Measurements from ENCODE around the gene TTN.
"Not testable (repeated sequence)": the region's sequence is repeated elsewhere in the genome, so short reads cannot be mapped to it uniquely, and the experiment has no call there.

Gene TTN

DNA sequence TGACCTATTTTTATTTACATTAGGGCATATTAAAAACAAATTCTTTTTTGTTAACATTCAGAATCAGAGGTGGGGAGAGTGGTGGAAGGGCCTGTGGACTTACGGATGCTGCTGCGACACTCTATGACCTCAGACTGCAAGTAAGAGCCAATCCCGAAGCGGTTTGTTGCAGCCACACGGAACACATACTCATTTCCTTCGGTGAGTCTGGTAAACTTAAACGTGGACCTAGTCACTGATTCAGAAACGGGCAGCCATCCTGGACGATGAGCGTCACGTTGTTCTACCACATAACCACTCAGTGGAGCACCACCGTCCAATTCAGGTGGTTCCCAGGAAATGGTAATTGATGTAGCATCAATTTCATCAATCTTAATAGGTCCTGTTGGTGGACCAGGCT, 265.1 kb downstream of the TTN start:
- in situ Hi-C loops (cut with MboI; ENCODE audit: low sequenced_read_pairs) = no loop called here

DNA sequence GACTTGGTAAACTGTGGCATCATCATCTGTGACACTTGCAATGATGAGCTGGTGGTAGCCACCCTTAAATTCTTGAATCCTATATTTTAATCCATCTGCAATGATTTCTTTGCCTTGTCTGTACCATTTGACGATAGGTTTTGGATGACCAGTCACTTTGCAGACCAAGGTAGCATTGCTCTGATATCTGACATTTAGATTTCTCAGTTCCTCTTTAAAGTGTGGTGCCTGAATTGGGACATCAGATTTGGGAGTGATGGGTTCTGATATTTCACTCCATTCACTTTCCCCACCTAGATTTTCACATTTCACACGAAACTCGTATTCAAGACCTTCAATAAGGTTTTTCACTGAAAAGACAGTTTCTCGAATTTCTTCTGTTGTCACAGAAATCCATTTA, 271.2 kb downstream of the TTN start:
- in situ Hi-C loops (cut with MboI; ENCODE audit: low sequenced_read_pairs) = no loop called here

DNA sequence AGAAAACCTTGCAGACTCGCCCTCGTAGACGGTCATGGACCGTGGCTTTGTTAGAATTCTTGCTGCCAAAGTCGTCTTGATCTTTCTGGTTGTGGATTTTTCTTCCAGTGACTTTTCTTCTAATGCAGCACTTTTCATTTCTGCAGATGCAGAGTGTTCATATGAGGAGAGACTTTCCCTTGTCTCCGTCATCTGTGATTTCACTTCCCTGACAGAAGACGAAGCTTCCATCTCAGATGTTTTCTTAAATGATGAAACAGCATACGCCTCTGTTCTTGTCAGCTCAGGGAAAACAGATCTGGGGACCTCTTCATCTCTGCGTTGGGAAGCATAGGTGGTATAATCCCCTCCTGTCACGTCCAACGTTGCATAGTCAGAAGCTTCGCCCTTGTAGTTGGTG, 276.1 kb downstream of the TTN start:
- in situ Hi-C loops (cut with MboI; ENCODE audit: low sequenced_read_pairs) = no loop called here

DNA sequence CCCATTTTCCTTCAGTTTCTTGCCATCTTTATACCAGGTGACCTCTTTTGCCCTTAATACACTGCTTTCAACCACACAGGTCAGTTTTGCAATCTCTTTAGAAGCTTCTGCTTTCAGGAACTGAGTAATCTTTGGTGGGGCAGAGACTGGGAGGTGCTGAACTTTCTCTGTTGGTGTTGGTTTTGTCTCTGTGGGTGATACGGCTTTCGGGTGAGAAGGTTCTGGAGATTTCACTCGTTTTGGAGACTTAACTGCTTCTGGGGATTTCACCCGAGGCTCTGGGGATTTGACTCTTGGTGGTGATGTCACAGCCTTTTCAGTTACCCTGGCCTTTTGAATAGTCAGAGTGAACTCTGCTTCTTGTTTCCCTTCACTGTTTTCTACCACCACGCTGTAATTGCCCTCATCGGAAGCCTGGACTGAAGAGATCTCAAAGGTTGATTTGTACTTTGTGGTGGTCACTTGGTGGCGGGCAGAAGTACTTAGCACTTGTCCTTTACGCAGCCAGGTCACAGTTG, 276.5 kb downstream of the TTN start:
- in situ Hi-C loops (cut with MboI; ENCODE audit: low sequenced_read_pairs) = no loop called here

DNA sequence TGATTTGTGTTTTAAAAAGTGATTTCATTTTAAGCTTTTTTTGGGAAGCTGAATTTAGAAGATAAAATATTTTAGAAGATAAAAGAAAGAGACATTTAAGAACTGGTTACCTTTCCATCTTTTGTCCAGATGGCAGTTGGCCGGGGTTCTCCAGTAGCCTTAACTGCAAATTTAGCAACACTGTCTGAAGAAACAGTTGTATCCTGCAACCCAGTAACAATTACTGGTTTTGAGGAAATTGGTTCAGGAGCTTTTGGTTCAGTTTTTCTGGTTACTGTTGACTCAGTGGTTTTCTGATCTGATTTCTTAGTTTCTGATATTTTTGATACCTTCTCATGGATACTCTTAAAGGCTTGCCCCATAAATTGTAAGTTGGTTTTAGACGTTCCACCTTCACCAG, 277.1 kb downstream of the TTN start:
- in situ Hi-C loops (cut with MboI; ENCODE audit: low sequenced_read_pairs) = no loop called here

- in situ Hi-C loops (cut with MboI; ENCODE audit: low sequenced_read_pairs) = no loop called here
These were observed 278.0 kb downstream of the TTN start for GRCh38 chr2:178529194-178529593.

GRCh38 chr2:178528647-178529046, 278.6 kb downstream of the TTN start:
- in situ Hi-C loops (cut with MboI; ENCODE audit: low sequenced_read_pairs) = no loop called here

GRCh38 chr2:178527592-178527991, 279.6 kb downstream of the TTN start:
- in situ Hi-C loops (cut with MboI; ENCODE audit: low sequenced_read_pairs) = no loop called here

GRCh38 chr2:178526256-178526655, 281.0 kb downstream of the TTN start:
- in situ Hi-C loops (cut with MboI; ENCODE audit: low sequenced_read_pairs) = no loop called here

DNA sequence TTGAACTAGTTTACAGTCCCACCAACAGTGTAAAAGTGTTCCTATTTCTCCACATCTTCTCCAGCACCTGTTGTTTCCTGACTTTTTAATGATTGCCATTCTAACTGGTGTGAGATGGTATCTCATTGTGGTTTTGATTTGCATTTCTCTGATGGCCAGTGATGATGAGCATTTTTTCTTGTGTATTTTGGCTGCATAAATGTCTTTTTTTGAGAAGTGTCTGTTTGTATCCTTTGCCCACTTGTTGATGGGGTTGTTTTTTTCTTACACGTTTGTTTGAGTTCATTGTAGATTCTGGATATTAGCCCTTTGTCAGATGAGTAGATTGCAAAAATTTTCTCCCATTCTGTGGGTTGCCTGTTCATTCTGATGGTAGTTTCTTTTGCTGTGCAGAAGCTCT, 281.8 kb downstream of the TTN start:
- in situ Hi-C loops (cut with MboI; ENCODE audit: low sequenced_read_pairs) = not testable (repeated sequence)

GRCh38 chr2:178525010-178525409, 282.2 kb downstream of the TTN start:
- in situ Hi-C loops (cut with MboI; ENCODE audit: low sequenced_read_pairs) = not testable (repeated sequence)

- in situ Hi-C loops (cut with MboI; ENCODE audit: low sequenced_read_pairs) = no loop called here
These were observed 283.6 kb downstream of the TTN start for GRCh38 chr2:178523596-178524134.

DNA sequence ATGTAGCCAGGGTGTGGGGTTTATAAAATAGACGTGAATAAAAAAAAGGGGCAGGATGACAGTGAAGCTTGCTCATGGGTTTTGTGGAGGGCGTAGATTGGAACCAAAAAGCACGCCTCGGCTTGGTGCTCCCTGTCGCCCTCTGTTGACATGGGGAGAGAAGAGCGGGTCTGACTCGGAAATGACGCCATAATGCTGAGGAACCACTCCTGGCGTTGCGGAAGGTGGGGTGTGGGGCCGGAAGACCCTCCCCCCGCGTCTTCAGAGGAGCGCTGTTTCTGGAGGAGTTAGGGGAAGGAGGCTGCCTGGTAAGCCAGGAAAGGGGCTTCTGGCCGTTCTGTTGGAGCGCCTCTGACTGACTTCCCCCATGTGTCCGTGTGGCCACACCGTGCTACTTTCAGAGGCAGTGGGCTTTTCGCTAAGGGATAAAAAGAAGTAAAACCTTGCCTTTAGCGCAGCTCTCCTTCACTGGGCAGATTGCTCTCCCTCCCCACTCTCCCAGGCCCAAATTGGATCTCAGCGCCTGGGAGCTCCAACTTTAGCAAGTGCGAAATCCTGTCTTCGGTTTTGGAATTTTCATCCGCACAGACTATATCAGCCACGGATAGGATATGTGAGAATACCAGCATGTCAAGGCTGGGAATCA, 284.1 kb downstream of the TTN start:
- in situ Hi-C loops (cut with MboI; ENCODE audit: low sequenced_read_pairs) = no loop called here

- in situ Hi-C loops (cut with MboI; ENCODE audit: low sequenced_read_pairs) = no loop called here
These were observed 285.7 kb downstream of the TTN start for GRCh38 chr2:178521304-178522150.

DNA sequence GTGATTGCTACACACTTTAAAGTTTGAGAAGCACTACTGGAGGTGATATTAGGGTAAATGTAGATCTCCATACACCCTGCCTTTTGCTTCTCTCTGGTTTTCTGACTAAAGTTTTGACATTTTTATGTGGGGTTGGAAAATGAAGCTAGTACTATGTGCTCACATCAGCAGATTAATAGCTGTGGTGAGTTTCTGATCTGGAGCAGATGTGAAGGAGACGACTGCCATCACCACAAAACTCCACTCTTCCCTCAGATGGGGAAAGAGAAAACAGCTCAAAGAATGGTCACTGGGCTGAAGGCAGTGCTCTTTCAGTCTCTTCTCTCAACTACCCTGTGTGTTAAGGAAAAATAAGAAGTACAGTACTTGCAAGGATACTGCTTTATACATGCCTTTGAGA, 289.7 kb downstream of the TTN start:
- in situ Hi-C loops (cut with MboI; ENCODE audit: low sequenced_read_pairs) = no loop called here

GRCh38 chr2:178514664-178515063, 292.6 kb downstream of the TTN start:
- in situ Hi-C loops (cut with MboI; ENCODE audit: low sequenced_read_pairs) = no loop called here

- in situ Hi-C loops (cut with MboI; ENCODE audit: low sequenced_read_pairs) = no loop called here
These were observed 293.3 kb downstream of the TTN start for GRCh38 chr2:178513876-178514275.

DNA sequence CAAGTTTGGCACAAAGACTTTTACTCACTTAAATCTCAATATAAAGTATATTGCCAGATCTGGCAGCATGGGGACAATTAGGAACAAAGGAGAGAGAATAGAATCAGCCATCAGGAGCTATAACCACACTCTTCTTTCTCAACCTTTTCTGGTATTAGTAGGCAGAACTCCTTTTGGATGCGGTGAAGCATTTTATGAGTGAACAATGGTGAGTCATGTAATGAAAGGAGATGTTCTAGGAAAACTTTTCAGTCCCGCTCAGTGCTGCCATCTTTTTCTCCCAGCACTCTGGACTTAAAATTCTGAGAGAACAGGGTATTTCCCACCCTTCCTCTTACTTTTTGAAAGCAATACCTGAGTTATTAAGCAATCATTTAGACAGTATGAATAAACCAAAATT, 294.7 kb downstream of the TTN start:
- in situ Hi-C loops (cut with MboI; ENCODE audit: low sequenced_read_pairs) = no loop called here

DNA sequence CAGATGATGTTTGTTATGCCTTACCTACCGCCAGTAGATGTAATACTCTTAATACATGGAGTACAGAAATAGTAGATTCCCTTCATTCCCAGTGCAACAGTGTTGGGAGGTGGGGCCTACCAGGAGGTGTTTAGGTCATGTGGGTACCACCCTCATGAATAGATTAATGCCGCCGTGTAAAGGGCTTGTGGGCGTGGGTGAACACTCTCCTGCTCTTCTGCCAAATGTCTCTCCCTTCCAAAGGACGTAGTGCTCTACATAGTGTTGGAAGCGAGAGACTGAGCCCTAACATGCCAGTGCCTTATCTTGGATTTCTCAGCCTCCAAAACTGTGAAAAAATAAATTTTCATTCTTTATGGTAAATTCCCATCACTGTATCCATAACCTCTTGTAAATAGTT, 296.8 kb downstream of the TTN start:
- in situ Hi-C loops (cut with MboI; ENCODE audit: low sequenced_read_pairs) = no loop called here

DNA sequence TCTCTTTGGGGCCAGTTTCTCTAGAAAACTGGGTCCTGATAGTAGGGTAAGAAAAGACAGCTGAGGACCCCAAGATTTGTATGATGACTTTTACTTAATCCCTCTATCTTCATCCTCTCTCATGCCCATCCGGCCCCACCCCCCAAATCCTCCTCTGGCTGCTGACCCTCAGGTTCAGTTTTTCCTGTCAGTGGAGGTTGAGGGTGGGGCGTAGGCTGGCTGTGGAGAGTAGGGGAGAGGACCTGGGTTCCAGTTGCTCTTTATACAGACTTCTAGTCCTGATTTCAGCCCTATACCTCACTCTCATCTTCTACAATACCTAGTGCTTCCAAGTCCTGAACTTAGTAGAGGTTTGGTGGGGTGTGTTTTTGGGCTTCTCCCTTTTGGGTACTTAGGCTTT, 298.6 kb downstream of the TTN start:
- in situ Hi-C loops (cut with MboI; ENCODE audit: low sequenced_read_pairs) = no loop called here

- in situ Hi-C loops (cut with MboI; ENCODE audit: low sequenced_read_pairs) = no loop called here
These were observed 300.3 kb downstream of the TTN start for GRCh38 chr2:178506949-178507348.

- in situ Hi-C loops (cut with MboI; ENCODE audit: low sequenced_read_pairs) = no loop called here
These were observed 300.7 kb downstream of the TTN start for GRCh38 chr2:178506524-178506923.

Data from HL-60/S4 treated with retinoic acid at 250 ng/mL for 4 days and 3 days (cell line).